ENCODE data around the gene CAST.

CAST gene

GRCh38 chr5:96775689-96776088 is 113.5 kb downstream of the CAST start:
- Histone ChIP-seq H3K4me1 (ENCODE audit: control insufficient read depth, insufficient read depth, low read length) (no peaks in the 10 kb centered on the region), H3K4me3 (ENCODE audit: low read depth, low read length) (no peak overlapping the region), H3K9me3 (ENCODE audit: control insufficient read depth, insufficient read depth, low read length) (no peaks in the 10 kb centered on the region), H3K27me3 (ENCODE audit: control insufficient read depth, insufficient read depth, low read length) (no peaks in the 10 kb centered on the region), H3K9ac (ENCODE audit: low read depth, low read length) (no peak overlapping the region), H3K36me3 (ENCODE audit: control insufficient read depth, insufficient read depth, low read length) (no peaks in the 10 kb centered on the region)

GRCh38 chr5:96776621-96777020 is 114.4 kb downstream of the CAST start:
- Histone ChIP-seq H3K27me3 (ENCODE audit: control insufficient read depth, insufficient read depth, low read length) (no peaks in the 10 kb centered on the region), H3K9ac (ENCODE audit: low read depth, low read length) (no peak overlapping the region), H3K9me3 (ENCODE audit: control insufficient read depth, insufficient read depth, low read length) (no peaks in the 10 kb centered on the region), H3K4me1 (ENCODE audit: control insufficient read depth, insufficient read depth, low read length) (no peaks in the 10 kb centered on the region), H3K36me3 (ENCODE audit: control insufficient read depth, insufficient read depth, low read length) (no peaks in the 10 kb centered on the region), H3K4me3 (ENCODE audit: low read depth, low read length) (no peak overlapping the region)

- Histone ChIP-seq H3K4me3 (ENCODE audit: low read depth, low read length) (no peak overlapping the region), H3K27me3 (ENCODE audit: control insufficient read depth, insufficient read depth, low read length) (no peaks in the 10 kb centered on the region), H3K36me3 (ENCODE audit: control insufficient read depth, insufficient read depth, low read length) (no peaks in the 10 kb centered on the region), H3K9me3 (ENCODE audit: control insufficient read depth, insufficient read depth, low read length) (no peaks in the 10 kb centered on the region), H3K9ac (ENCODE audit: low read depth, low read length) (no peak overlapping the region), H3K4me1 (ENCODE audit: control insufficient read depth, insufficient read depth, low read length) (no peaks in the 10 kb centered on the region)
These were observed 116.2 kb downstream of the CAST start for GRCh38 chr5:96778409-96778808.

- Histone ChIP-seq H3K9ac (ENCODE audit: low read depth, low read length) (no peak overlapping the region), H3K36me3 (ENCODE audit: control insufficient read depth, insufficient read depth, low read length) (no peaks in the 10 kb centered on the region), H3K9me3 (ENCODE audit: control insufficient read depth, insufficient read depth, low read length) (no peaks in the 10 kb centered on the region), H3K27me3 (ENCODE audit: control insufficient read depth, insufficient read depth, low read length) (no peaks in the 10 kb centered on the region), H3K4me3 (ENCODE audit: low read depth, low read length) (no peak overlapping the region), H3K4me1 (ENCODE audit: control insufficient read depth, insufficient read depth, low read length) (no peaks in the 10 kb centered on the region)
These were observed 118.5 kb downstream of the CAST start for GRCh38 chr5:96780626-96781025.

GRCh38 chr5:96781031-96781971 is 119.1 kb downstream of the CAST start:
- Histone ChIP-seq H3K9me3 (ENCODE audit: control insufficient read depth, insufficient read depth, low read length) (no peaks in the 10 kb centered on the region), H3K9ac (ENCODE audit: low read depth, low read length) (no peak overlapping the region), H3K36me3 (ENCODE audit: control insufficient read depth, insufficient read depth, low read length) (no peaks in the 10 kb centered on the region), H3K4me1 (ENCODE audit: control insufficient read depth, insufficient read depth, low read length) (no peaks in the 10 kb centered on the region), H3K4me3 (ENCODE audit: low read depth, low read length) (no peak overlapping the region), H3K27me3 (ENCODE audit: control insufficient read depth, insufficient read depth, low read length) (no peaks in the 10 kb centered on the region)

GRCh38 chr5:96783326-96783725 is 121.2 kb downstream of the CAST start:
- Histone ChIP-seq H3K27me3 (ENCODE audit: control insufficient read depth, insufficient read depth, low read length) (no peaks in the 10 kb centered on the region), H3K36me3 (ENCODE audit: control insufficient read depth, insufficient read depth, low read length) (no peaks in the 10 kb centered on the region), H3K4me1 (ENCODE audit: control insufficient read depth, insufficient read depth, low read length) (no peaks in the 10 kb centered on the region), H3K4me3 (ENCODE audit: low read depth, low read length) (no peak overlapping the region), H3K9me3 (ENCODE audit: control insufficient read depth, insufficient read depth, low read length) (no peaks in the 10 kb centered on the region), H3K9ac (ENCODE audit: low read depth, low read length) (no peak overlapping the region)

GRCh38 chr5:96785326-96786109 is 123.3 kb downstream of the CAST start:
- Histone ChIP-seq H3K4me1 (ENCODE audit: control insufficient read depth, insufficient read depth, low read length) (no peaks in the 10 kb centered on the region), H3K9ac (ENCODE audit: low read depth, low read length) (no peak overlapping the region), H3K9me3 (ENCODE audit: control insufficient read depth, insufficient read depth, low read length) (no peaks in the 10 kb centered on the region), H3K36me3 (ENCODE audit: control insufficient read depth, insufficient read depth, low read length) (no peaks in the 10 kb centered on the region), H3K4me3 (ENCODE audit: low read depth, low read length) (no peak overlapping the region), H3K27me3 (ENCODE audit: control insufficient read depth, insufficient read depth, low read length) (no peaks in the 10 kb centered on the region)

GRCh38 chr5:96788112-96788749 is 126.1 kb downstream of the CAST start:
- Histone ChIP-seq H3K27me3 (ENCODE audit: control insufficient read depth, insufficient read depth, low read length) (no peaks in the 10 kb centered on the region), H3K36me3 (ENCODE audit: control insufficient read depth, insufficient read depth, low read length) (no peaks in the 10 kb centered on the region), H3K4me3 (ENCODE audit: low read depth, low read length) (no peak overlapping the region), H3K4me1 (ENCODE audit: control insufficient read depth, insufficient read depth, low read length) (peaks cover 2% of the 10 kb centered on the region), H3K9ac (ENCODE audit: low read depth, low read length) (no peak overlapping the region), H3K9me3 (ENCODE audit: control insufficient read depth, insufficient read depth, low read length) (no peaks in the 10 kb centered on the region)

GRCh38 chr5:96789794-96790330 is 127.7 kb downstream of the CAST start:
- Histone ChIP-seq H3K9ac (ENCODE audit: low read depth, low read length) (no peak overlapping the region), H3K27me3 (ENCODE audit: control insufficient read depth, insufficient read depth, low read length) (no peaks in the 10 kb centered on the region), H3K9me3 (ENCODE audit: control insufficient read depth, insufficient read depth, low read length) (no peaks in the 10 kb centered on the region), H3K4me3 (ENCODE audit: low read depth, low read length) (no peak overlapping the region), H3K36me3 (ENCODE audit: control insufficient read depth, insufficient read depth, low read length) (no peaks in the 10 kb centered on the region), H3K4me1 (ENCODE audit: control insufficient read depth, insufficient read depth, low read length) (peaks cover 2% of the 10 kb centered on the region)

- Histone ChIP-seq H3K4me1 (ENCODE audit: control insufficient read depth, insufficient read depth, low read length) (peaks cover 4% of the 10 kb centered on the region), H3K4me3 (ENCODE audit: low read depth, low read length) (no peak overlapping the region), H3K27me3 (ENCODE audit: control insufficient read depth, insufficient read depth, low read length) (no peaks in the 10 kb centered on the region), H3K9ac (ENCODE audit: low read depth, low read length) (no peak overlapping the region), H3K9me3 (ENCODE audit: control insufficient read depth, insufficient read depth, low read length) (no peaks in the 10 kb centered on the region), H3K36me3 (ENCODE audit: control insufficient read depth, insufficient read depth, low read length) (no peaks in the 10 kb centered on the region)
These were observed 128.9 kb downstream of the CAST start for GRCh38 chr5:96790961-96791504.

- Histone ChIP-seq H3K9me3 (ENCODE audit: control insufficient read depth, insufficient read depth, low read length) (no peaks in the 10 kb centered on the region), H3K27me3 (ENCODE audit: control insufficient read depth, insufficient read depth, low read length) (no peaks in the 10 kb centered on the region), H3K9ac (ENCODE audit: low read depth, low read length) (no peak overlapping the region), H3K4me1 (ENCODE audit: control insufficient read depth, insufficient read depth, low read length) (peaks cover 7% of the 10 kb centered on the region), H3K36me3 (ENCODE audit: control insufficient read depth, insufficient read depth, low read length) (no peaks in the 10 kb centered on the region), H3K4me3 (ENCODE audit: low read depth, low read length) (no peak overlapping the region)
These were observed 132.6 kb downstream of the CAST start for GRCh38 chr5:96794757-96795156.

Data from iPS-15b (cell line).